ENCODE results near the gene QSER1.
A peak's percentile ranks its signal among the peaks of the same experiment; 100 is the strongest.
"Not testable (repeated sequence)": the region's sequence is repeated elsewhere in the genome, so short reads cannot be mapped to it uniquely, and the experiment has no call there.

The QSER1 gene

DNA sequence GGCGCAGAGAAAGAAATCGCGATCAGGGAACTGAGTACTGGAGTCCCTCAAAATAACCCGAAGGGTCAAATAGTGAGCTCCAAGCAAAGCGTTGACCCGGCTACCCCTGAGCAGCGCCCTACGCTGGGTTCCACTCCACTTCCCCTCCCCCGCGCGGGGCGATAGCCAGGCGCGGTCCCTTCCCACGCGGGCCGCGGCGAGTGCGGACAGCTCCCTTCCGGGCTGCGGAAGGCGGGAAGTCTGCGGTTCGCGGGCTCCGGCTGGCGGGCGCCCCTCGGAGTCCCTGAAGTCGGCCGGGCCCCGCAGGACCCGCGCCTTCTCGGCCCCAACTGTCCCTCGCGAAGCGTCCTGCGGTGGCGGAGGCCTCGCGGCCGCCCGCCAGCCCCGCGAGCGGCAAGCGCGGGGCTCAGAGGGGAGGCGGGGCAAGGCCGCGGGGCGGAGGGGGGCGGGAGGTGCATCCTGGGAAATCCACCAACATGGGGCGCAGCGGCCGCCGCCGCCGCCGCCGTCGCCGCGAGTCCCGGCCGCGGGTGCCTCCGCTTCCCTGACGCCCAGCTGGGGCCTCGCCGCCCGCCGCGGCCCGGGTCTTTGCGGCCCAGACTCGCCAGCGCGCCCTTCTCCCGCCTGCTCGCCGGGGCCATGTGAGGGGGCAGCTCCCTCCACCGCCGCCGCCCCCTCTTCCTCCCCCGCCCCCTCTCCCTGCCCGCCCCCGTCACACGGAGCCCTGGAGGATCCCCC is at the start of gene QSER1:
Gene QSER1, plus strand, starts transcription at position 457 of the 738 bp plus-strand sequence. CDS start 315 bp downstream, outside the sequence.
- peak; percentile 71 for DNase-seq (ENCODE audit: low spot score)

DNA sequence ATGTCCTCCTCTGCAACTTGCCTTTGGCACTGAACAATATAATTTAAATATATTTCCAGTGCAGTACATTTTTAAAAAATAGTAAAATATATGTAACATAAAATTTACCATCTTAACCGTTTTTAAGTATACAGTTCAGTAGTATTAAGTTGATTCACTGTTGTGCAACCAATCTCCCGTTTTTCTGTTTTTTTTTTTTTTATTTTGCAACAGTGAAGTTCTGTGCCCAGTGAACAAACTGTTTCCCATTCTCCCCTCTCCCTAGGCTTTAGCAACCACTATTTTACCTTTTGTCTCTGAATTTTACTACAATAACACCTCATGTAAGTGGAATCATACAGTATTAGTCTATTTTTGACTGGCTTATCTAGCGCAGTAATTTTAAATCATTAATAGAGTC is 49.1 kb upstream of the QSER1 start:
- DNase-seq (ENCODE audit: low spot score): no peak

DNA sequence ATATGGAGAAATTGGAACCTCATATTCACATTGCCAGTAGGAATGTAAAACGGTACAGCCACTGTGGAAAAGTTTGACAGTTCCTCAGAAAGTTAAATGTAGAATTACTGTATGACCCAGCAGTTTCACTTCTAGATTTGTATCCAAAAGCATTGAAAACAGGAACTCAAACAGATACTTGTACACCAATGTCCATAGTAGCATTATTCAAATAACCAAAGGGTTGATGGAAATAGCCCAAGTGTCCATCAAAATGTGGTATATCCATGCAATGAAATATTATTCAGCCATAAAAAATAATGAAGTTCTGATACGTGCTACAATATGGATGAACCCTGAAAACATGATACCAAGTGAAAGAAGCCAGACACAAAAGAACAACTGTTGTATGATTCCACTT is 45.1 kb upstream of the QSER1 start:
- no peak for DNase-seq (ENCODE audit: low spot score)

DNA sequence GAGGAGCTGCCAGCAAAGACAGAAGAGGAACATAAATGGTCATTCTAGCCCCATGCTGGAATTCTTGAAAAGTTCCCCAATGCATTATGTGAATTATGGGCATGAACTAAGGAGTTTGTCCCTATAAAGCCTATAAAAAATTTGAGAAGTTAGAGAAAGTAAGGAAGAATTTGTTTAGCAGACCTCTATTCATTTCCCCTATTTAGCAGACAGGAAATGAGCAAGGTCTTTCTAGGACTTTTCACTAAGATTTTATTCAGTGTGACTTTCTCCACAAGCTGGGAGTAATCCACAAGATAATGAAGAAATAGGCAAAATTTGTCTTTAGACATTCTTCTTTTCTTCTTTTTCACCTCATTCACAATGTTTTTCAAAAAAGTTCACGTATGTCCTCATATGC is 42.9 kb upstream of the QSER1 start:
- DNase-seq (ENCODE audit: low spot score): no peak

DNA sequence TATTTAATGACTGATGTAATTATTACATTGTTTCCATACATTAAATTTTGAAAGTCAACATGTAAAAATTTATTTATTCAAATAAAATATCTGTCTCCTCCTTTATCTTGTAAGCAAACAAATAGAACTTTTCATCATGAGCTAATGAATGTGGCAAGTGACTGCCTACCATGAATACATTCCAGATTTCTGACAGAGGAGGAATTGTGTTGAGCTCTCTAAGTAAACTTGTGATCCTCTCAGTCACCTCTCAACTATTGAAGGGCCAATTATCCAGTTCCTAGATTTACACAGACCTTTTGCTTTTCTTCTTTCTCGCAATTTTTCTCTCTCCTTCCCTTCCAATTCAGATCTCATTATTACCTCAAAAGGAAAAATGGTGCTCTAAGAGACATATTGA is 41.4 kb upstream of the QSER1 start:
- no peak for DNase-seq (ENCODE audit: low spot score)

DNA sequence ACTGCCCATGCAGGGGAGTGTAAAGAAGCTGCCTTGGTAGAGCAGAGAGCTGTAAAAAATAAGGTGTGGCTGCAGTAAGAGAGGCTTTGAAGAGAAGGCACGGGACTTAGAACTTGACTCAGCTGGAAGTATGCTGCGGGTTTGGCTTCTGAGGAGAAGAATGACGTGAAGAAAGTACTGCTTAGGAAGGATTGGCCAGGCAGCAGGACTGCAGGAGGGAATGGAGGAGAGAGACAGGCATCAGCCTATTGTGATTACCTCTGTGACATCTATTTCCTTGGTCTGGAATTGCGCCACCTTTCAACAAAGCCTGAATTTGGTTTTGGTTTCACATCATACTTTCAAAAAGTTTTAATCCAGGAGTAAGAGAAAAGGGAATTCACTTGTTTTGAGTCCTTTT is 40.4 kb upstream of the QSER1 start:
- DNase-seq (ENCODE audit: low spot score): no peak

DNA sequence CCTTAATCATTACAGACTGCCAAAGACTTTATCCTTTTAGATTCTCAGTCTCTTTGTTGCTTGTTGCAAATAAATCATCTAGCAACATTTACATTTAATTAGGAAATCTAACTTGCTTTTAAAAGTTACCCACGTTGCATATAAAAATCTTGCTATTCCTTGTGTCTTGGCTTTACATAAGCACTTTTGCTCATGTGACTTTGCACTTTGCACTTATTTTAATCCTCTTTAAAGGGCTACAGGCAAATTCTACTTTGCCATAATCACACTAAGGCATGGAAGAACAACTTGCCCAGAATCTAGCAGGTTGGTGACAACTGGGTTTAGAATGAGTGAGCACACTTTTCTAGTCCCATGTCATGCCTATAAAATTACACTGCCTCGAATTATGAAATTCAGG is 37.0 kb upstream of the QSER1 start:
- DNase-seq (ENCODE audit: low spot score): no peak

DNA sequence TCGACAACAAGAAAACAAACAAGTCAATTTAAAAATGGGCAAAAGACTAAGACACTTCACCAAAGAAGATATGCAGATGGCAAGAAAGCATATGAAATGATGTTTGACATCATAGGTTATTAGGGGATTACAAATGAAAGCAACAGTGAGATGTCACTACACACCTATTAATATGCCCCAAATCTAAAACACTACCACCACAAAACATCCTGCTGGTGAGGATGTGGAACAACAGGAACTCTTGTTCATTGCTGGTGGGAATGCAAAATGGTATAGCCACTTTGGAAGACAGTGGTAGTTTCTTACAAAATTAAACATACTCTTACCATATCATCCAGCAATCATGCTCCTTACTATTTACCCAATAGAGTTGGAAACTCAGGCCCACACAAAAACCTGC is 33.9 kb upstream of the QSER1 start:
- no peak for DNase-seq (ENCODE audit: low spot score)

DNA sequence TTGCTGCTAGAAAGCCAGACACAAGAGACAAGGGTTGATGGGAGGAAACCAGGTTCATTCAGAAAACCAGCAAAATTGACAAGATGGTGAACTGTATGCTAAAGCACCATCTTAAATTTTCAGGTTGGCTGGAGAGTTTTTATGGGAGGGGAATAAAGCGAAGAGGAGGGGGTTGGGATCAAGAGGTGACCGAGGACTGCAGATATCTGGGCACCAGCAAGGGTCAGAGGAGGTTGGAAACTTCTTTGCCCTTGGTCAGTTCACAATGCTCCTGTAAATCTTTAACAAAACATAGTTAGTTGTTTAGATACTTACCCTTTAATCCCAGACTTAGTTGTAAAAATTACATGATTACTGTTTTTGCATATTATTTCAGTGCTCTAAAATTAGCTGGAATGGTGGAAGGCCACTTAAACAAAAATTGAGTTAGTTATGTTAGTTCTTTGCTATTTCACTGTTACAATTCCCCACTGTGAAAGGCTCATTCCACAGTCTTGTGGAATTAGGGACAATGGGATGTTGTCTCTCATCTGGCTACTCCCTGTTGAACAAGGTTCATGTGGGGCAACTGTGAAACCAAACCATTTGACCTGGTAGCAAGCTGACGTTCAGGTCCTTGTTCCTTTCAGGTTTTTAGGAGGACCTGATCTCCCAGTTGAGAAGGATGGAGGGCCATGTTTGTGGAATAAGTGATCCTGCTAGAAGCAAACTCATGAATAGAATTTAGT is 30.6 kb upstream of the QSER1 start:
- no peak for DNase-seq (ENCODE audit: low spot score)

DNA sequence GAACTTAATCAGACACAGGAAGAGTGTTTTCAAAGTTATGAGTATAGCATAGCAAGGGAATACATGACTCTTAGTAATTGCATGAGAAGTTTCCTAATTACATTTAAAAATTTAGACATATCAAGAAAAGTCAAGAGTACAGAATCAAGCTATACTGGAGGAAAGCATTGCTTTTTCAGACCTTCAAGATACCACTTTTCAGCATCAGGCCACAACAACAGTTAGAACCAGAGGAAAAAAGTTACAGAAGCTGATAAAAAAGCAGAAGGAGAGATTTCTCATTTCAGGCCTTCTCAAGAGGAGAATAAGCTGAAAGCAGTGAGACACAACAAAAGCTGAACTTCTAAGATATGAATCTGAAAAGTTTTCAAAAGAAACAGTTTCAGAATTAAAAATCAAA is 28.1 kb upstream of the QSER1 start:
- DNase-seq (ENCODE audit: low spot score): no peak

DNA sequence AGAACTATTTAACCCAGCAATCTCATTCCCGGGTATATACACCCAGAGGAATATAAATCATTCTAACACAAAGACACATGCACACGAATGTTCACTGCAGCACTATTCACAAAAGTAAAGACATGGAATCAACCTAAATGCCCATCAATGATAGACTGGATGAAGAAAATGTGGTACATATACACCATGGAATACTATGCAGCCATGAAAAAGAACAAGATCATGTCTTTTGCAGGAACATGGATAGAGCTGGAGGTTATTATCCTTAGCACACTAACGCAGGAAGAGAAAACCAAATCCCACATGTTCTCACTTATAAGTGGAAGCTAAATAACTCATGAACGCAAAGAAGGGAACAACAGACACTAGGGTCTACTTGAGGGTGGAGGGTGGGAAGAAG is 23.9 kb upstream of the QSER1 start:
- DNase-seq (ENCODE audit: low spot score): not testable (repeated sequence)

DNA sequence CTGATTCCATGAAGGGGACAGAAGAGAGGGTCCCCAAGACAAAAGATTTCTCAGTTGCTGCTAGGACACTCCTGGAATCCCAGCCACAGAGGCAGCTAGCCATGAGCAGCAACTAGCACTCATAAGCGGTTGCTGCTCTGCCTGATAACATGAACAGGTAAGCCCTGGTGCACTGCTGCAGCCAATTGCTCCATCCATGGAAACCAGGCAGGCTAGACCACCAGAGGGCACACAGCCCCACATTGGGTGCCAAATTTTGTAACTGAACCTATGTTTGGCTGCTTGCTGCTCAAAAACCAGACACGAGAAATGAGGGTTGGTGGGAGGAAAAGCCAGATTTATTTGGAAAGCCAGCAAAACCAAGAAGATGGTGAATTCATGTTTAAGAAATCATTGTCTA is 21.9 kb upstream of the QSER1 start:
- DNase-seq (ENCODE audit: low spot score): peak; percentile 45

DNA sequence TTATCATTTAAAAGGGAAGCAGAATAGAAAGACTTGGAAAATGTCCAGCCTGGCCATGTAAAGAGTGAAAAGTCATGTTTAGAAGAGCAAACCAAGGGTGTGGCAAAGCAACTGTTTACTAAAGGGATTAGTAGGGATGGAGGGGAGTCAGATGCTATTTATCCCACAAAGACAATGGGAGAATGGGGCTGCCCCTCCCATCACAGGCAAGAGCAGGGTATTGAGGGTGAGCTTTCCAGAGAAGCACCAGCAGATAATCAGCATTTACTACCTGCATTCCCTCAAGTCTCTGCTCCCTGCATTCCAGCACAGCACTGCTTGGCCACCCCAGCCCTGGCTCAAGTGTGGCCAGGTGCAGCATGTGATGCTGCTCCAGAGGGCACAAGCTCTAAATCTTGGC is 18.5 kb upstream of the QSER1 start:
- DNase-seq (ENCODE audit: low spot score): no peak

DNA sequence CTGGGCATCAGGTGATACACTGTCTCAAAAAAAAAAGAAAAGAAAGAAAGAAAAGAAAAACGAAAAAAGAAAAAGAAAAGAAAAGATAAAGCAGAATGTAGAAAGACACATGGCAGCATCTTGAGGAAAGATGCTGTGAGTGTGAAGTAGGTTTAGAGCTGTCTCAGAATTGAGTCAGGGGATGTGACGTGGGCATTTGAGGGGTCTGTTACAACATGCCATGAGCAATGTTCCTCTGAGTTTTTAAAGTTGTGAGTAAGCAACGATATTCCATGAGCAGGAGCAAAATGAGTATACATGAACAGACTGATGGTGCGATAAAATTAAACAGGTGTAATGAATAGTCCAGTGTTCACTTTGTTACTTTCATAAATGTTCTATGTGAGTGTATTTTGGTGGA is 11.3 kb upstream of the QSER1 start:
- DNase-seq (ENCODE audit: low spot score): no peak

DNA sequence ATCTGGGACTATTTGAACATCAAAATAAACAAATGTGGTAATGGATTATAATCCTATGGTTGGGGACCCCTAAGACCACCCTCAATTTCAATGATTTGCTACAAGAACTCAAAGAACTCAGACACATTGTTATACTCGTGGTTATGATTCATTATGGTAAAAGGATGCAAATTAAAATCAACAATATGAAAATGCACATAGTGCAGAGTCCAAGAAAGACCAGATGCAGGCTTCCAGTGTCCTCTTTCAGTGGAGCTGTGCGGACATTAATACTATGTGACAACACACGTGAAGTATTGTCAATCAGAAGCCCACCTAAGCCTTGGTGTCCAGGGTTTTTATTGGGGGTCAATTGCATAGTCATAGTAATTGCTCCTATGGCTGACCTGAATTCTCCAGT is 9.2 kb upstream of the QSER1 start:
- no peak for DNase-seq (ENCODE audit: low spot score)

DNA sequence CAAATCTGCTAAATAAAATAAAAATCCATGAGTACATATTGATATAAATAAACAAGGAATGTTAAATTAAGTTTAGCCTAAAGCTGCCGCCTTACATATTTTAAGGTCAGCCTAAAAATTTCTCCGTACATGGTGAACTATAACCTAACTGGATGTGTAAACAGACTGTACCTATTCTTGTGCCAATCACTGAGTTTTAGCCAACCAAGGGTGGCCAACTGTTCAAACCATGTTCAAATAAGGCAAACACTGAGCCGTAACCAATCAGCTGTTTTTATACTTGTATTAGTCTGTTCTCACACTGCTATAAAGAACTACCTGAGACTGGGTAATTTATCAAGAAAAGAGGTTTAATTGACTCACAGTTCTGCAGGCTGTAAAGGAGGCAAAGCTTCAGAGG is 8.6 kb upstream of the QSER1 start:
- DNase-seq (ENCODE audit: low spot score): no peak

DNA sequence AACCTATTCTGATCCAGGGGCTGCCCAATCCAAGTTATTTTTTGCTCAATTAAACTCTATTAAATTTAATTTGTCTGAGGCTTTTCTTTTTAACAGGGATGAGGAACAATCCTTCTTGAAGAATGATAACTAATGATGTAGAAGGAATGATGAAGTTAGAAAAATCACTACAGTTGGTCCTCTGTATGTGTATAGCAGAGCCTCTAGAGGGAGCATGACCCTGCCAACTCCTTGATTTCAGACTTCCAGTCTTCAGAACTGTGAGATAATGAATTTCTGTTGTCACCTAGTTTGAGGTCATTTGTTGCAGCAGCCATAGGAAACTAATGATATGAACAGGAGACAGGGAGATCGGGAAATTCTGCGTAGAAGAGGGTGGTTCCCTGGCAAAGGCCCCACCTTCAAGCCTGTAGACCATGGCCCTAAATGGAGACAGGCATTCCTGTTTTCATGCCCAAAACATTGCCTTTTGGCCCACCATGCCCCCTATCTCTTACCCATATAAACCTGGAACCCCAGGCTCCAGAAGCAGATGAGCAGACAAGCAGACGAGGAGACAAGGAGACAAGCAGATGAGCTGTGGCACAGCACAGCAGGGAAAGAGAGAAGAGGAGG is 7.7 kb upstream of the QSER1 start:
- DNase-seq (ENCODE audit: low spot score): no peak

DNA sequence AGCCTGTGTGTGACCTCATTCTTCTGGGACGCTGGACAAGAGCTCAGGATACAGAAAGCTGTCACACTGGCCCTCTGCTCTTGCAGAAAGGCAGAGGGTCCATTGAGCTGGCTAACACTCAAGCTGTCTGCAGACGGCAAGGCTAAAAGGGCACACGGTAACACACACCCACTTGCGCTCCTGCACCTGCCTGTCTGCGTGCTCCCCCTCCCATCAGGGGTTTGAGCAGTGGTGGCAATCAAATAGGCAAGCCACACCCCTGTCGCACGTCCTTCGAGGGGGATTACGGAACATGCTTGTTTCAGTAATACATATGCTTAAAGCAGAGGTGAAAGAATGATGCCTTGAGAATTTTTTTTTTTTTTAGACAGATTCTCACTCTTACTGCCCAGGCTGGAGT is 7.1 kb upstream of the QSER1 start:
- DNase-seq (ENCODE audit: low spot score): no peak

DNA sequence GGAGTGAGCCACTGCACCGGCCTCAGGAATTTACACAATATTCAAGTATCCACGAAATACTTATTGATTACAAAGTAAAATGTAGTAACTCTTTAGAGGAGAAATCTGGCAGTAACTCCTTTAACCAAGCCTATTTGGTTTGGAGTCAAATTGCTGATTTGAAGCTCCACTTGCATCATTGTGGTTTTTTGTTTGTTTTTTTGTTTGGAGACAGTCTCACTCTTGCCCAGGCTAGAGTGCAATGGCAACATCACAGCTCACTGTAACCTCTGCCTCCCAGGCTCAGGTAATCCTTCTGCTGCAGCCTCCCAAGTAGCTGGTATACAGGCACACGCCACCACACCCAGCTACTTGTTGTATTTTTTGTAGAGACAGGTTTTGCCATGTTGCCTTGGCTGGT is 6.4 kb upstream of the QSER1 start:
- no peak for DNase-seq (ENCODE audit: low spot score)

DNA sequence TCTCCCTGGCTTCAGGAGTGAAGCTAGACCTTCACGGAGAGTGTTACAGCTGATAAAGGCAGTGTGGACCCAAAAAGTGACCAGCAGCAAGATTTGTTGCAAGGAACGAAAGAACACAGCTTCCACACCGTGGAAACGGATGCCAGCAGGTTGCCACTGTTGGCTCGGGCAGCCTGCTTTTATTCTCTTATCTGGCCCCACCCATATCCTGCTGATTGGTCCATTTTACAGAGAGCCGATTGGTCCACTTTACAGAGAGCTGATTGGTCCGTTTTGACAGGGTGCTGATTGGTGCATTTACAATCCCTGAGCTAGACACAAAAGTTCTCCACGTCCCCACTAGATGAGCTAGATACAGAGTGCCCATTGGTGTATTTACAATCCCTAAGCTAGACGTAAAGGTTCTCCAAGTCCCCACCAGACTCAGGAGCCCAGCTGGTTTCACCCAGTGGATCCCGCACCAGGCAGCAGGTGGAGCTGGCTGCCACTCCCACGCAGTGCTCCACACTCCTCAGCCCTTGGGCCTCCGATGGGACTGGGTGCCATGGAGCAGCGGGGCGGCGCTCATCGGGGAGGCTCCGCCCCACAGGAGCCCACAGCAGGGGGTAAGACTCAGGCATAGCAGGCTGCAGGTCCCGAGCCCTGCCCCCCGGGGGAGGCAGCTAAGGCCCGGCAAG is 4.8 kb upstream of the QSER1 start:
- DNase-seq (ENCODE audit: low spot score): not testable (repeated sequence)

DNA sequence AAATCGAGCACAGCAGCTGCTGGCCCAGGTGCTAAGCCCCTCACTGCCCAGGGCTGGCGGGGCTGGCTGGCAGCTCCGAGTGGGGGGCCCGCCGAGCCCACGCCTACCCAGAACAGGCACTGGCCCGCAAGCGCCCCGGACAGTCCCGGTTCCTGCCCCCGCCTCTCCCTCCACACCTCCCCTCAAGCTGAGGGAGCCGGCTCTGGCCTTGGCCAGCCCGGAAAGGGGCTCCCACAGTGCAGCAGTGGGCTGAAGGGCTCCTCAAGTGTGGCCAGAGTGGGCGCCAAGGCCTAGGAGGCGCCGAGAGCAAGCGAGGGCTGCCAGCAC is 4.3 kb upstream of the QSER1 start:
- DNase-seq (ENCODE audit: low spot score): not testable (repeated sequence)

DNA sequence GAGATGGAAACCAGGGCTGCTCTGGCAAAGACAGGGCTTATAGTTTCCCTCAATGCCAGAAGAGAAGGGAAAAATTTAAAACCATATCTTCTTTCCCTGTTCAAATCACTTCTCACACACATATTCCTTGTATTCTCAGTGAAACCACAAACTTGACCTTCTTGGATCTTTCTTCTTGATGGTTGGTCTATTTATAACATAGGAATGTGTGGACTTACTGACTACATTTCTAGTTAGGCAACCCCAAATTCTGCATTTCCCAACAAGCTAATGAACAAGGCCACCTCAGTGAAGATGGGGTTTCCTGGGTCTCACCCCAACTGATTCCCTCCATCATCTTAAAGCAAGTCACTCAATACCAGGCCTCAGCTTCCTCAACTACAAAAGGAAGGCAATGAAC is 3.8 kb upstream of the QSER1 start:
- DNase-seq (ENCODE audit: low spot score): no peak
